Natural killer cell treated with Interleukin-12 subunit alpha and Interleukin-12 subunit beta and Interleukin-15 and Interleukin-18, amount 100 ng/mL, for 72 hours (primary cell): ENCODE data around the gene CDC42EP5. TPM values are rescaled to one million over a fixed set of nuclear protein-coding genes. Genes with fewer than 3 reads are reported as not detected.
A peak's percentile ranks its signal among the peaks of the same experiment; 100 is the strongest.
"Not testable (repeated sequence)": the region's sequence is repeated elsewhere in the genome, so short reads cannot be mapped to it uniquely, and the experiment has no call there.

ENCODE experiments used
- ATAC-seq, 2 donors: fragments of 150-1000 bp; cut with Tn5 transposase in 1 of 2; sonication (Bioruptor Pico), chemical (Tn5 transposase) in 1 of 2; 2 replicates each; pipeline ENCODE4 v1.10.0; 2021
- DNase-seq: peaks from one replicate; pipeline ENCODE4 v3.0.0; 2022; ENCODE audit warnings: low spot score
- H3K27ac Mint-ChIP-seq, 2 donors: 1 replicate in 1 of 2; 2 replicates in 1 of 2; pipeline ENCODE4 v1.8.0; 2022; ENCODE audit warnings: mixed read lengths in 2 of 2, mild to moderate bottlenecking in 1 of 2, moderate library complexity in 1 of 2
- H3K27me3 Mint-ChIP-seq, 2 donors: 1 replicate in 1 of 2; 2 replicates in 1 of 2; pipeline ENCODE4 v1.8.0; 2022; ENCODE audit warnings: mixed read lengths in 2 of 2
- H3K36me3 Mint-ChIP-seq: one replicate; pipeline ENCODE4 v1.8.0; 2022; ENCODE audit warnings: mixed read lengths
- H3K4me1 Mint-ChIP-seq, 2 donors: 1 replicate in 1 of 2; 2 replicates in 1 of 2; pipeline ENCODE4 v1.8.0; 2022; ENCODE audit warnings: low read depth in 2 of 2, mixed read lengths in 2 of 2, mild to moderate bottlenecking in 1 of 2
- H3K4me3 Mint-ChIP-seq: one replicate; pipeline ENCODE4 v1.8.0; 2022; ENCODE audit warnings: mixed read lengths
- H3K9me3 Mint-ChIP-seq: 2 replicates; pipeline ENCODE4 v1.8.0; 2022; ENCODE audit warnings: mixed read lengths
- total RNA-seq, 2 donors: library from RNA; stranded (reverse); gene quantifications; one replicate each; pipeline ENCODE4 v1.2.3, GENCODE V29; 2022

Gene CDC42EP5
- total RNA-seq, 2 donors from 2014 or later, result not detected

- peaks cover 23 to 38% of the 10 kb centered on the region in 2 donors for H3K27me3 Mint-ChIP-seq
- ATAC-seq, result no peak
- peaks cover 47 to 51% of the 10 kb centered on the region in 2 donors for H3K4me1 Mint-ChIP-seq
- no peaks in the 10 kb centered on the region for H3K36me3 Mint-ChIP-seq
- no peak for DNase-seq
- H3K27ac Mint-ChIP-seq, result peak overlapping the region; percentile 25 to 54
- H3K9me3 Mint-ChIP-seq, result no peaks in the 10 kb centered on the region
- H3K4me3 Mint-ChIP-seq, result peak overlapping the region; percentile 37
Observed at GRCh38 chr19:54480051-54480450, 7.0 kb upstream of the CDC42EP5 start.

- no peak overlapping the region for H3K4me3 Mint-ChIP-seq
- no peaks in the 10 kb centered on the region for H3K36me3 Mint-ChIP-seq
- DNase-seq (no peak), ATAC-seq (peak; percentile 52 to 64)
- H3K9me3 Mint-ChIP-seq, result no peaks in the 10 kb centered on the region
- H3K27ac Mint-ChIP-seq, result peak overlapping the region in 1 of 2 donors; percentile 54
- H3K27me3 Mint-ChIP-seq, result peaks cover 16 to 38% of the 10 kb centered on the region in 2 donors
- H3K4me1 Mint-ChIP-seq, result peaks cover 39 to 42% of the 10 kb centered on the region in 2 donors
Observed at GRCh38 chr19:54478677-54479266, 5.7 kb upstream of the CDC42EP5 start.

- Mint-ChIP-seq H3K4me3 (no peak overlapping the region), H3K27ac (peak overlapping the region in 1 of 2 donors; percentile 59), H3K4me1 (peaks cover 35 to 38% of the 10 kb centered on the region in 2 donors), H3K9me3 (no peaks in the 10 kb centered on the region), H3K36me3 (no peaks in the 10 kb centered on the region), H3K27me3 (peaks cover 24 to 42% of the 10 kb centered on the region in 2 donors)
- no peak for DNase-seq
- no peak for ATAC-seq
Observed at GRCh38 chr19:54477650-54478049, 4.6 kb upstream of the CDC42EP5 start.

- H3K4me3 Mint-ChIP-seq, result no peak overlapping the region
- no peak for ATAC-seq
- no peaks in the 10 kb centered on the region for H3K9me3 Mint-ChIP-seq
- peaks cover 27 to 38% of the 10 kb centered on the region in 2 donors for H3K27me3 Mint-ChIP-seq
- H3K4me1 Mint-ChIP-seq, result peaks cover 22 to 29% of the 10 kb centered on the region in 2 donors
- DNase-seq, result no peak
- H3K27ac Mint-ChIP-seq, result no peak overlapping the region
- H3K36me3 Mint-ChIP-seq, result no peaks in the 10 kb centered on the region
Observed at GRCh38 chr19:54475706-54476105, 2.6 kb upstream of the CDC42EP5 start.

GRCh38 chr19:54473892-54474372 lies 836 bp upstream of the CDC42EP5 start:
- ATAC-seq (no peak), DNase-seq (peak; percentile 49)
- Mint-ChIP-seq H3K36me3 (no peaks in the 10 kb centered on the region), H3K4me3 (no peak overlapping the region), H3K9me3 (no peaks in the 10 kb centered on the region), H3K27me3 (peaks cover 43 to 46% of the 10 kb centered on the region in 2 donors), H3K4me1 (peaks cover 14 to 22% of the 10 kb centered on the region in 2 donors), H3K27ac (no peak overlapping the region)

GRCh38 chr19:54470991-54471782 lies 1.9 kb downstream of the CDC42EP5 start:
- DNase-seq (peak; percentile 60), ATAC-seq (peak; percentile 62 to 72)

GRCh38 chr19:54470276-54470887 lies 2.7 kb downstream of the CDC42EP5 start:
- Mint-ChIP-seq H3K4me3 (peak overlapping the region; percentile 33), H3K9me3 (no peaks in the 10 kb centered on the region), H3K36me3 (no peaks in the 10 kb centered on the region), H3K27me3 (peaks cover 30 to 36% of the 10 kb centered on the region in 2 donors), H3K27ac (peak overlapping the region in 1 of 2 donors; percentile 58), H3K4me1 (peaks cover 14% of the 10 kb centered on the region in 2 donors)
- ATAC-seq, result no peak
- DNase-seq, result peak; percentile 23

More at GRCh38 chr19:54470991-54471782, 1.9 kb downstream of the CDC42EP5 start:
- H3K9me3 Mint-ChIP-seq, result no peaks in the 10 kb centered on the region
- H3K4me1 Mint-ChIP-seq, result peaks cover 10 to 14% of the 10 kb centered on the region in 2 donors
- H3K36me3 Mint-ChIP-seq, result no peaks in the 10 kb centered on the region
- peak overlapping the region in 1 of 2 donors; percentile 58 for H3K27ac Mint-ChIP-seq
- H3K4me3 Mint-ChIP-seq, result peak overlapping the region; percentile 33
- H3K27me3 Mint-ChIP-seq, result peaks cover 30 to 36% of the 10 kb centered on the region in 2 donors

GRCh38 chr19:54469496-54469934 lies 3.6 kb downstream of the CDC42EP5 start:
- Mint-ChIP-seq H3K4me3 (no peak overlapping the region), H3K27me3 (peaks cover 26 to 36% of the 10 kb centered on the region in 2 donors), H3K9me3 (no peaks in the 10 kb centered on the region), H3K27ac (peak overlapping the region in 1 of 2 donors; percentile 57), H3K36me3 (no peaks in the 10 kb centered on the region), H3K4me1 (peaks cover 17 to 19% of the 10 kb centered on the region in 2 donors)
- DNase-seq, result peak; percentile 45
- no peak for ATAC-seq

- H3K36me3 Mint-ChIP-seq, H3K9me3 Mint-ChIP-seq, ATAC-seq, DNase-seq: not testable (repeated sequence)
- H3K4me1 Mint-ChIP-seq, result peaks cover 25 to 34% of the 10 kb centered on the region in 2 donors
- peaks cover 16 to 26% of the 10 kb centered on the region in 2 donors for H3K27me3 Mint-ChIP-seq
- peak overlapping the region; percentile 63 for H3K4me3 Mint-ChIP-seq
- H3K27ac Mint-ChIP-seq, result peak overlapping the region in 1 of 2 donors; percentile 50
Observed at GRCh38 chr19:54466110-54466480, 7.0 kb downstream of the CDC42EP5 start.

- Mint-ChIP-seq H3K36me3 (no peaks in the 10 kb centered on the region), H3K4me3 (peak overlapping the region; percentile 63), H3K27me3 (peaks cover 13 to 23% of the 10 kb centered on the region in 2 donors), H3K9me3 (no peaks in the 10 kb centered on the region), H3K4me1 (peaks cover 21 to 30% of the 10 kb centered on the region in 2 donors), H3K27ac (peak overlapping the region in 1 of 2 donors; percentile 50)
- ATAC-seq (no peak), DNase-seq (no peak)
Observed at GRCh38 chr19:54465426-54466109, 7.5 kb downstream of the CDC42EP5 start.

GRCh38 chr19:54464630-54465425 lies 8.3 kb downstream of the CDC42EP5 start:
- Mint-ChIP-seq H3K27me3 (peaks cover 5 to 15% of the 10 kb centered on the region in 2 donors), H3K4me3 (peak overlapping the region; percentile 80), H3K36me3 (no peaks in the 10 kb centered on the region), H3K9me3 (no peaks in the 10 kb centered on the region), H3K27ac (peak overlapping the region; percentile 86 to 88), H3K4me1 (peaks cover 18 to 24% of the 10 kb centered on the region in 2 donors)
- ATAC-seq, result peak; percentile 73 to 80
- peak; percentile 97 for DNase-seq

- peaks cover 22 to 31% of the 10 kb centered on the region in 2 donors for H3K4me1 Mint-ChIP-seq
- peak; percentile 70 to 85 for ATAC-seq
- H3K27ac Mint-ChIP-seq, result peak overlapping the region; percentile 86 to 88
- peaks cover 0 to 8% of the 10 kb centered on the region in 2 donors for H3K27me3 Mint-ChIP-seq
- peak; percentile 97 for DNase-seq
- H3K36me3 Mint-ChIP-seq, result peaks cover 1% of the 10 kb centered on the region
- H3K4me3 Mint-ChIP-seq, result peak overlapping the region; percentile 80
- H3K9me3 Mint-ChIP-seq, result no peaks in the 10 kb centered on the region
Observed at GRCh38 chr19:54464044-54464629, 9.0 kb downstream of the CDC42EP5 start.
